Measurements from ENCODE around the gene LGI1.

The LGI1 gene

GRCh38 chr10:93715345-93715744 is 42.4 kb upstream of the LGI1 start:
- H3K18ac ChIP-seq (ENCODE audit: low read length), result no peak overlapping the region
- WGBS (ENCODE audit: extremely low coverage, insufficient coverage, insufficient read length), result no CpG with 5 or more reads among the region's 5 CpGs
- H3K9me3 ChIP-seq (ENCODE audit: insufficient read depth, low read depth, low read length), result peaks cover 4% of the 10 kb centered on the region
- H2AFZ ChIP-seq (ENCODE audit: insufficient read depth, low read length, poor library complexity), result no peak overlapping the region
- no peaks in the 10 kb centered on the region for H3K79me1 ChIP-seq (ENCODE audit: low read length)
- peaks cover 2 to 7% of the 10 kb centered on the region in 2 experiments for H3K4me1 ChIP-seq (ENCODE audit: control insufficient read depth in 1 of 2, insufficient read depth in 2 of 2, low read length in 2 of 2)
- no peak overlapping the region for H4K8ac ChIP-seq (ENCODE audit: low read depth, low read length)
- no peak overlapping the region for H3K14ac ChIP-seq (ENCODE audit: low read length)
- H4K12ac ChIP-seq (ENCODE audit: low read depth, low read length), result no peak overlapping the region
- H4K91ac ChIP-seq (ENCODE audit: low read depth, low read length), result no peak overlapping the region
- no peak overlapping the region for H3K4ac ChIP-seq (ENCODE audit: low read depth, low read length)
- no peak overlapping the region for H3K27ac ChIP-seq (ENCODE audit: low read depth, low read length)
- no peak overlapping the region for H2BK120ac ChIP-seq (ENCODE audit: insufficient read depth, low read length, poor library complexity)
- H3K79me2 ChIP-seq (ENCODE audit: control insufficient read depth, insufficient read depth, low read length, poor library complexity), result no peaks in the 10 kb centered on the region
- no peaks in the 10 kb centered on the region for H3K36me3 ChIP-seq (ENCODE audit: control insufficient read depth in 1 of 2, insufficient read depth in 2 of 2, low read length in 2 of 2)
- no peak overlapping the region for H2BK5ac ChIP-seq (ENCODE audit: low read depth, low read length, poor library complexity)
- no peak overlapping the region for H2BK12ac ChIP-seq (ENCODE audit: low read length)
- no peak overlapping the region for H3K23ac ChIP-seq (ENCODE audit: low read length)
- H2AK5ac ChIP-seq (ENCODE audit: low read length), result no peak overlapping the region
- H3K4me3 ChIP-seq (ENCODE audit: low read depth, low read length), result no peak overlapping the region
- H3K9ac ChIP-seq (ENCODE audit: low read length), result no peak overlapping the region
- H3K27me3 ChIP-seq (ENCODE audit: insufficient read depth, low read length), result no peaks in the 10 kb centered on the region
- no peak for DNase-seq
- H3K4me2 ChIP-seq (ENCODE audit: low read length), result no peak overlapping the region

- Histone ChIP-seq H4K12ac (ENCODE audit: low read depth, low read length) (no peak overlapping the region), H3K27ac (ENCODE audit: low read depth, low read length) (no peak overlapping the region), H3K4me2 (ENCODE audit: low read length) (no peak overlapping the region), H3K36me3 (ENCODE audit: control insufficient read depth in 1 of 2, insufficient read depth in 2 of 2, low read length in 2 of 2) (no peaks in the 10 kb centered on the region), H3K4me3 (ENCODE audit: low read depth, low read length) (no peak overlapping the region), H2AFZ (ENCODE audit: insufficient read depth, low read length, poor library complexity) (peak overlapping the region; percentile 49), H3K27me3 (ENCODE audit: insufficient read depth, low read length) (no peaks in the 10 kb centered on the region), H3K79me2 (ENCODE audit: control insufficient read depth, insufficient read depth, low read length, poor library complexity) (no peaks in the 10 kb centered on the region), H3K9me3 (ENCODE audit: insufficient read depth, low read depth, low read length) (peaks cover 4% of the 10 kb centered on the region), H3K14ac (ENCODE audit: low read length) (no peak overlapping the region), H4K8ac (ENCODE audit: low read depth, low read length) (no peak overlapping the region), H3K4ac (ENCODE audit: low read depth, low read length) (no peak overlapping the region), H3K9ac (ENCODE audit: low read length) (no peak overlapping the region), H2BK5ac (ENCODE audit: low read depth, low read length, poor library complexity) (no peak overlapping the region), H2BK12ac (ENCODE audit: low read length) (no peak overlapping the region), H3K18ac (ENCODE audit: low read length) (no peak overlapping the region), H3K23ac (ENCODE audit: low read length) (no peak overlapping the region), H3K79me1 (ENCODE audit: low read length) (no peaks in the 10 kb centered on the region), H2AK5ac (ENCODE audit: low read length) (no peak overlapping the region), H3K4me1 (ENCODE audit: control insufficient read depth in 1 of 2, insufficient read depth in 2 of 2, low read length in 2 of 2) (peaks cover 0 to 6% of the 10 kb centered on the region in 2 experiments), H4K91ac (ENCODE audit: low read depth, low read length) (no peak overlapping the region), H2BK120ac (ENCODE audit: insufficient read depth, low read length, poor library complexity) (no peak overlapping the region)
- no CpG with 5 or more reads among the region's 1 CpG for WGBS (ENCODE audit: extremely low coverage, insufficient coverage, insufficient read length)
- no peak for DNase-seq
Measured at GRCh38 chr10:93716766-93717165, 41.0 kb upstream of the LGI1 start.

GRCh38 chr10:93718937-93719725 is 38.6 kb upstream of the LGI1 start:
- H4K12ac ChIP-seq (ENCODE audit: low read depth, low read length), result no peak overlapping the region
- no peak overlapping the region for H4K8ac ChIP-seq (ENCODE audit: low read depth, low read length)
- H3K4me2 ChIP-seq (ENCODE audit: low read length), result no peak overlapping the region
- H3K9ac ChIP-seq (ENCODE audit: low read length), result no peak overlapping the region
- DNase-seq, result no peak
- no CpG with 5 or more reads among the region's 8 CpGs for WGBS (ENCODE audit: extremely low coverage, insufficient coverage, insufficient read length)
- H3K23ac ChIP-seq (ENCODE audit: low read length), result no peak overlapping the region
- H3K27me3 ChIP-seq (ENCODE audit: insufficient read depth, low read length), result no peaks in the 10 kb centered on the region
- no peak overlapping the region for H3K14ac ChIP-seq (ENCODE audit: low read length)
- no peak overlapping the region for H2AFZ ChIP-seq (ENCODE audit: insufficient read depth, low read length, poor library complexity)
- H3K79me1 ChIP-seq (ENCODE audit: low read length), result no peaks in the 10 kb centered on the region
- H3K18ac ChIP-seq (ENCODE audit: low read length), result no peak overlapping the region
- no peaks in the 10 kb centered on the region for H3K79me2 ChIP-seq (ENCODE audit: control insufficient read depth, insufficient read depth, low read length, poor library complexity)
- H2BK120ac ChIP-seq (ENCODE audit: insufficient read depth, low read length, poor library complexity), result no peak overlapping the region
- peaks cover 2% of the 10 kb centered on the region for H3K9me3 ChIP-seq (ENCODE audit: insufficient read depth, low read depth, low read length)
- H3K4ac ChIP-seq (ENCODE audit: low read depth, low read length), result no peak overlapping the region
- no peak overlapping the region for H3K4me3 ChIP-seq (ENCODE audit: low read depth, low read length)
- H2BK5ac ChIP-seq (ENCODE audit: low read depth, low read length, poor library complexity), result no peak overlapping the region
- peaks cover 2 to 3% of the 10 kb centered on the region in 2 experiments for H3K4me1 ChIP-seq (ENCODE audit: control insufficient read depth in 1 of 2, insufficient read depth in 2 of 2, low read length in 2 of 2)
- no peak overlapping the region for H2BK12ac ChIP-seq (ENCODE audit: low read length)
- H3K27ac ChIP-seq (ENCODE audit: low read depth, low read length), result no peak overlapping the region
- no peak overlapping the region for H4K91ac ChIP-seq (ENCODE audit: low read depth, low read length)
- H2AK5ac ChIP-seq (ENCODE audit: low read length), result no peak overlapping the region
- no peaks in the 10 kb centered on the region for H3K36me3 ChIP-seq (ENCODE audit: control insufficient read depth in 1 of 2, insufficient read depth in 2 of 2, low read length in 2 of 2)

DNA sequence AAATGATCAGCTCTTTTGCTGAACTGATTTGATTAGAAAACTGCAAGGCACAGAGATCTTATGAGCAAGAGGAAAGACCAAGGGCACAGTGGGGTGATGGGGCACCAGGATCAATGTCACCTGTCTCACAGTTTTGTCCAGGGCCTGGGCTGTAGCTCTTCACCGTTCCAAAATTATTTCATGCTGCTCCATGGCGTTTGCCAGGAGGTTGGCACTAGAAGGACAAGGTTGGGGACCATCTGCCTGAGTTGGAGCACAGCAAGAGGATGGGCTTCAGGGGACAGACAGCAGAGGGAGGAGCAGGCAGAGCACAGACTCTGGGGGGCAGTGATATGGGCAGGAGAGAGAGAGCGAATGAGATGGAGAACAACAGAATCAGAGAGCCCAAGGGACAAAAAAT is 37.8 kb upstream of the LGI1 start:
- no peaks in the 10 kb centered on the region for H3K27me3 ChIP-seq (ENCODE audit: insufficient read depth, low read length)
- no peak for DNase-seq
- no peak overlapping the region for H3K4ac ChIP-seq (ENCODE audit: low read depth, low read length)
- H4K12ac ChIP-seq (ENCODE audit: low read depth, low read length), result no peak overlapping the region
- no peak overlapping the region for H3K27ac ChIP-seq (ENCODE audit: low read depth, low read length)
- H3K79me2 ChIP-seq (ENCODE audit: control insufficient read depth, insufficient read depth, low read length, poor library complexity), result no peaks in the 10 kb centered on the region
- H3K18ac ChIP-seq (ENCODE audit: low read length), result no peak overlapping the region
- peaks cover 2 to 3% of the 10 kb centered on the region in 2 experiments for H3K4me1 ChIP-seq (ENCODE audit: control insufficient read depth in 1 of 2, insufficient read depth in 2 of 2, low read length in 2 of 2)
- no peak overlapping the region for H3K23ac ChIP-seq (ENCODE audit: low read length)
- H3K9ac ChIP-seq (ENCODE audit: low read length), result no peak overlapping the region
- H3K4me3 ChIP-seq (ENCODE audit: low read depth, low read length), result no peak overlapping the region
- H2BK12ac ChIP-seq (ENCODE audit: low read length), result no peak overlapping the region
- no peak overlapping the region for H4K8ac ChIP-seq (ENCODE audit: low read depth, low read length)
- H2AK5ac ChIP-seq (ENCODE audit: low read length), result no peak overlapping the region
- H2BK5ac ChIP-seq (ENCODE audit: low read depth, low read length, poor library complexity), result no peak overlapping the region
- no peak overlapping the region for H2BK120ac ChIP-seq (ENCODE audit: insufficient read depth, low read length, poor library complexity)
- no peak overlapping the region for H2AFZ ChIP-seq (ENCODE audit: insufficient read depth, low read length, poor library complexity)
- no peak overlapping the region for H3K4me2 ChIP-seq (ENCODE audit: low read length)
- H3K14ac ChIP-seq (ENCODE audit: low read length), result no peak overlapping the region
- H3K9me3 ChIP-seq (ENCODE audit: insufficient read depth, low read depth, low read length), result peaks cover 2% of the 10 kb centered on the region
- WGBS (ENCODE audit: extremely low coverage, insufficient coverage, insufficient read length), result no CpG with 5 or more reads among the region's 3 CpGs
- no peaks in the 10 kb centered on the region for H3K36me3 ChIP-seq (ENCODE audit: control insufficient read depth in 1 of 2, insufficient read depth in 2 of 2, low read length in 2 of 2)
- no peaks in the 10 kb centered on the region for H3K79me1 ChIP-seq (ENCODE audit: low read length)
- no peak overlapping the region for H4K91ac ChIP-seq (ENCODE audit: low read depth, low read length)

Data from trophoblast cell (in vitro differentiated cells and primary cell).